ENCODE measurements around the gene ARHGEF26. TPM values are rescaled to one million over a fixed set of nuclear protein-coding genes. Genes with fewer than 3 reads are reported as not detected.

Gene ARHGEF26
- total RNA-seq, 1 experiment from 2014 or later = 13.7 TPM

DNA sequence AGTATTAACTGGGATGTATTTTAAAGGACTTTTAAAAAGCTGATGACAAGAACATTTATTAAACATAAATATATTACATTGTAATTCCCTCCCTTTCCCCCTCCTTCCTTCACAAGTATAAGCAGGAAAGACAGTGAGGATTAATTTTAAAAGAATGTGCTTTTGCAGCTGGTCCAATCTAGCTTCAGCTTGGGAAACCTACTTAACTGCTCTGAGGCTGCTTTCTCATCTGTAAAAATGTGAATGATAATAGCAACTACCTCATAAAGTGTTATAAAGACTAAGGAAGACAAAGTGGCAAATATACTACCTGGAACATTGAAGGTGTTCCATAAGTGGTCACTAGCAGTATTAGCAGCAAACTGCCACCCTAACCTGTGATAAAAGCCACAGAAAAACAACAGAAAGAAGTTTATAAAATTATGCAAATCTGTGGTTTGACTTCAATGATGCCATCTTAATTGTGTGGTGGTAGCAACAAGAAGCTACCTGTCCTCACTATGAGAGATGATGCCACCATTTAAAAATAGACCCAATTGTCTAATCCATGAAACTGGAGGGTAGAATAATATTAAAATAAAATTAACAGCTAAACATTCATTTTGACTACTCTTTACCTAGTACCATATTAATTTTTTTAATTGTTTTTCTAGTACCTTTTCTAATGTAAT lies 183.1 kb downstream of the ARHGEF26 start:
- Histone ChIP-seq H3K9me3 (ENCODE audit: control insufficient read depth, low read depth, low read length) (no peaks in the 10 kb centered on the region), H2BK5ac (ENCODE audit: insufficient read length, low read length) (no peak overlapping the region), H3K23me2 (ENCODE audit: insufficient read length, low read depth, low read length, poor library complexity, severe bottlenecking) (no peaks in the 10 kb centered on the region), H2BK120ac (ENCODE audit: low read depth, low read length, poor library complexity, severe bottlenecking) (no peak overlapping the region), H3K23ac (ENCODE audit: insufficient read length, low read depth, low read length) (no peak overlapping the region), H2BK15ac (ENCODE audit: low read depth, low read length) (no peak overlapping the region), H2BK20ac (ENCODE audit: low read depth, low read length, poor library complexity, severe bottlenecking) (no peak overlapping the region), H4K91ac (ENCODE audit: insufficient read length, low read depth, low read length) (no peak overlapping the region), H2AFZ (ENCODE audit: low read length) (no peak overlapping the region), H4K8ac (replicated peaks; ENCODE audit: insufficient read length, low read depth, low read length) (no peak overlapping the region), H3K18ac (ENCODE audit: insufficient read length, low read depth, low read length) (no peak overlapping the region), H3K79me1 (ENCODE audit: insufficient read depth, low read depth, low read length, poor library complexity, severe bottlenecking) (no peaks in the 10 kb centered on the region), H4K20me1 (ENCODE audit: control insufficient read depth, insufficient read depth, insufficient read length) (no peaks in the 10 kb centered on the region), H3T11ph (ENCODE audit: low read length) (no peak overlapping the region), H3K27me3 (ENCODE audit: insufficient read depth, low read length) (no peaks in the 10 kb centered on the region), H3K27ac (ENCODE audit: insufficient read length, low read depth, low read length) (no peak overlapping the region), H3K4me1 (ENCODE audit: insufficient read depth, low read length) (no peaks in the 10 kb centered on the region), H3K4ac (ENCODE audit: low read depth, low read length) (no peak overlapping the region), H3K9ac (ENCODE audit: extremely low read depth, insufficient read length, low read length) (no peak overlapping the region), H2BK12ac (ENCODE audit: insufficient read length, low read depth, low read length) (no peak overlapping the region), H3K4me2 (ENCODE audit: insufficient read depth, insufficient read length, low read length) (no peak overlapping the region), H3K14ac (ENCODE audit: insufficient read depth, low read length) (no peak overlapping the region), H3K79me2 (ENCODE audit: insufficient read depth, low read length) (no peaks in the 10 kb centered on the region; the same call in 1 of the 2 replicates), H3K56ac (ENCODE audit: insufficient read length, low read depth, low read length) (no peak overlapping the region), H2AK5ac (ENCODE audit: insufficient read length, low read length) (no peak overlapping the region), H4K5ac (ENCODE audit: insufficient read length, low read depth, low read length) (no peak overlapping the region)
- Mint-ChIP-seq H3K4me3 (no peak overlapping the region), H3K27me3 (ENCODE audit: low read depth) (no peaks in the 10 kb centered on the region), H3K9me3 (no peaks in the 10 kb centered on the region), H3K4me1 (no peaks in the 10 kb centered on the region), H3K36me3 (ENCODE audit: insufficient read depth in 1 of 3, low read depth in 3 of 3) (peaks cover 35 to 83% (median 81%) of the 10 kb centered on the region in 3 experiments; a peak in 6 of 7 replicates), H3K27ac (no peak overlapping the region)
- TF ChIP-seq, protein P1, sequence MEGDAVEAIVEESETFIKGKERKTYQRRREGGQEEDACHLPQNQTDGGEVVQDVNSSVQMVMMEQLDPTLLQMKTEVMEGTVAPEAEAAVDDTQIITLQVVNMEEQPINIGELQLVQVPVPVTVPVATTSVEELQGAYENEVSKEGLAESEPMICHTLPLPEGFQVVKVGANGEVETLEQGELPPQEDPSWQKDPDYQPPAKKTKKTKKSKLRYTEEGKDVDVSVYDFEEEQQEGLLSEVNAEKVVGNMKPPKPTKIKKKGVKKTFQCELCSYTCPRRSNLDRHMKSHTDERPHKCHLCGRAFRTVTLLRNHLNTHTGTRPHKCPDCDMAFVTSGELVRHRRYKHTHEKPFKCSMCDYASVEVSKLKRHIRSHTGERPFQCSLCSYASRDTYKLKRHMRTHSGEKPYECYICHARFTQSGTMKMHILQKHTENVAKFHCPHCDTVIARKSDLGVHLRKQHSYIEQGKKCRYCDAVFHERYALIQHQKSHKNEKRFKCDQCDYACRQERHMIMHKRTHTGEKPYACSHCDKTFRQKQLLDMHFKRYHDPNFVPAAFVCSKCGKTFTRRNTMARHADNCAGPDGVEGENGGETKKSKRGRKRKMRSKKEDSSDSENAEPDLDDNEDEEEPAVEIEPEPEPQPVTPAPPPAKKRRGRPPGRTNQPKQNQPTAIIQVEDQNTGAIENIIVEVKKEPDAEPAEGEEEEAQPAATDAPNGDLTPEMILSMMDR (conservative IDR thresholded peaks at IDR 0.05) = no peak
- DNase-seq = no peak

Measured in H9 (cell line).